Activated CD8-positive, alpha-beta T cell treated with anti-CD3 and anti-CD28 coated beads for 36 hours (primary cell): Measurements from ENCODE around the gene HS6ST2. TPM values are rescaled to one million over a fixed set of nuclear protein-coding genes. Genes with fewer than 3 reads are reported as not detected.

Source experiments
- ATAC-seq: fragments of 200-7000 bp; cut with Tn5 transposase; one replicate; pipeline ENCODE4 v1.10.0; 2021; ENCODE audit warnings: mild to moderate bottlenecking, moderate library complexity
- CTCF ChIA-PET: fragments of 350-600 bp; sonication (Branson Sonifier 250); formaldehyde crosslinking; loops from one replicate; lab custom pipeline; 2021; ENCODE audit warnings: antibody characterized with exemption; lab: Charles Lee
- POLR2A ChIA-PET: fragments of 350-600 bp; sonication (Branson Sonifier 250); formaldehyde crosslinking; loops from one replicate; lab custom pipeline; 2021; ENCODE audit warnings: antibody characterized with exemption; lab: Charles Lee
- DNase-seq: peaks from one replicate; pipeline ENCODE4 v3.0.0-alpha.2; 2020
- H3K27ac Mint-ChIP-seq: one replicate; pipeline ENCODE4 v1.8.0; 2021; ENCODE audit warnings: mild to moderate bottlenecking, mixed read lengths
- H3K27me3 Mint-ChIP-seq: one replicate; pipeline ENCODE4 v1.8.0; 2021; ENCODE audit warnings: mixed read lengths
- H3K36me3 Mint-ChIP-seq: one replicate; pipeline ENCODE4 v1.8.0; 2021; ENCODE audit warnings: low read depth, mixed read lengths
- H3K4me1 Mint-ChIP-seq: one replicate; pipeline ENCODE4 v1.8.0; 2021; ENCODE audit warnings: low read depth, mixed read lengths
- H3K4me3 Mint-ChIP-seq: one replicate; pipeline ENCODE4 v1.8.0; 2021; ENCODE audit warnings: mild to moderate bottlenecking, moderate library complexity, mixed read lengths
- H3K9me3 Mint-ChIP-seq: one replicate; pipeline ENCODE4 v1.8.0; 2021; ENCODE audit warnings: mixed read lengths
- intact Hi-C: fragments of 100-400 bp; cut with micrococcal nuclease; formaldehyde crosslinking; loops from one replicate; pipeline ENCODE4 v1.10.0; 2022
- total RNA-seq, 2 experiments: library from RNA; stranded (reverse); gene quantifications; one replicate each; pipeline ENCODE4 v1.2.3, GENCODE V29; 2021
- TF ChIP-seq, protein P1 (sequence below): fragments of 200-600 bp; IDR thresholded peaks from one replicate; pipeline ENCODE4 v1.8.0; 2022; ENCODE audit warnings: antibody characterized with exemption, mild to moderate bottlenecking

HS6ST2 gene
- total RNA-seq, 2 experiments from 2014 or later: 0.14 to 0.47 TPM

DNA sequence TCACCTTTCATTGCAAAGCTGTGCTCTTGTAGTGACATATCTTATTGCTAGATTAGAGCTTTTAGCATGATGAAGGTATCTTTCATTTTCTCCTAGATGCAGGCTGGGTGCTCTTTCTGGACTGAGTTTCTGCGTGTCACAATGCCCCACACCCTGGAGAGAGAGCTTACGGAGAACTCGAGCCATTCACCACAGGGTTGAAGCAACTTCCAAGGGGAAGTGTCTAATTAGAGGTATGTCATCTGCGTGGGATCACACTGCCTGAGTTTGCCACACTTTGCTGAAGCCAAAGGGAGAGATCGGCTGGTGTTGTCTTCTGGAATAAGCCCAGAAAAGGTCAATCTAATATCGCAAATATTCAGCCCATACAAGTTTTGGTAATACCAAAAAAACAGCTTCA is 290.3 kb downstream of the HS6ST2 start:
- Mint-ChIP-seq H3K27me3 (peaks cover 5% of the 10 kb centered on the region), H3K36me3 (no peaks in the 10 kb centered on the region), H3K27ac (no peak overlapping the region), H3K9me3 (no peaks in the 10 kb centered on the region), H3K4me3 (no peak overlapping the region), H3K4me1 (no peaks in the 10 kb centered on the region)
- ChIA-PET CTCF (no interaction called here), POLR2A (no interaction called here)
- ATAC-seq (no peak), DNase-seq (no peak)
- TF ChIP-seq, protein P1, sequence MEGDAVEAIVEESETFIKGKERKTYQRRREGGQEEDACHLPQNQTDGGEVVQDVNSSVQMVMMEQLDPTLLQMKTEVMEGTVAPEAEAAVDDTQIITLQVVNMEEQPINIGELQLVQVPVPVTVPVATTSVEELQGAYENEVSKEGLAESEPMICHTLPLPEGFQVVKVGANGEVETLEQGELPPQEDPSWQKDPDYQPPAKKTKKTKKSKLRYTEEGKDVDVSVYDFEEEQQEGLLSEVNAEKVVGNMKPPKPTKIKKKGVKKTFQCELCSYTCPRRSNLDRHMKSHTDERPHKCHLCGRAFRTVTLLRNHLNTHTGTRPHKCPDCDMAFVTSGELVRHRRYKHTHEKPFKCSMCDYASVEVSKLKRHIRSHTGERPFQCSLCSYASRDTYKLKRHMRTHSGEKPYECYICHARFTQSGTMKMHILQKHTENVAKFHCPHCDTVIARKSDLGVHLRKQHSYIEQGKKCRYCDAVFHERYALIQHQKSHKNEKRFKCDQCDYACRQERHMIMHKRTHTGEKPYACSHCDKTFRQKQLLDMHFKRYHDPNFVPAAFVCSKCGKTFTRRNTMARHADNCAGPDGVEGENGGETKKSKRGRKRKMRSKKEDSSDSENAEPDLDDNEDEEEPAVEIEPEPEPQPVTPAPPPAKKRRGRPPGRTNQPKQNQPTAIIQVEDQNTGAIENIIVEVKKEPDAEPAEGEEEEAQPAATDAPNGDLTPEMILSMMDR: no peak
- intact Hi-C loops: no loop called here

- no peaks in the 10 kb centered on the region for H3K36me3 Mint-ChIP-seq
- no peaks in the 10 kb centered on the region for H3K4me1 Mint-ChIP-seq
- H3K9me3 Mint-ChIP-seq: no peaks in the 10 kb centered on the region
- peaks cover 4% of the 10 kb centered on the region for H3K27me3 Mint-ChIP-seq
- ChIA-PET POLR2A (no interaction called here), CTCF (interaction anchor here (0.7 kb wide), 1 partner anchor 11 kb away, joined by 3 read pairs; no protein-coding TSS in a partner anchor)
- no peak for DNase-seq
- TF ChIP-seq, protein P1: no peak
- intact Hi-C loops: no loop called here
- no peak overlapping the region for H3K4me3 Mint-ChIP-seq
- H3K27ac Mint-ChIP-seq: no peak overlapping the region
- ATAC-seq: no peak
Measured at GRCh38 chrX:132665676-132666075, 292.8 kb downstream of the HS6ST2 start.

DNA sequence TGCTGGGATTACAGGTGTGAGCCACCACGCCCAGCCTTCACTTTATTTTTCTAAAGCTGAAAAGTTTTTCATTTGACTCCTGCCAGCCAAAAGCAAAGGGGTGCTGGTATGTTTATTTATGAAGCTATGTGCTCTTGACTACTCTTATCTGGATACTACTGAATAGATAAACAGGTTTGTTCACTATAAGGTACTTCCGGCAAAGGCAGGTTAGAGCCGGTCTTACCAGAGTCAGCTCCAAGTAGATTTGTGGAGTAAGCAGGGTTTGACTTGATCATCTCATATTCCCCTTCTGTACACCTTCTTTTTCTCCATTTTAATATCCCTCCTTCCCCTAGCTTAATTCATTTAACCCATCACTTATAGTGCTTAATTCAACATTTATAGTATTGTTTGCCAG is 294.2 kb downstream of the HS6ST2 start:
- TF ChIP-seq, protein P1: no peak
- Mint-ChIP-seq H3K27me3 (peaks cover 2% of the 10 kb centered on the region), H3K9me3 (no peaks in the 10 kb centered on the region), H3K36me3 (no peaks in the 10 kb centered on the region), H3K4me1 (no peaks in the 10 kb centered on the region), H3K27ac (no peak overlapping the region), H3K4me3 (no peak overlapping the region)
- ATAC-seq (no peak), DNase-seq (no peak)
- CTCF ChIA-PET: no interaction called here
- intact Hi-C loops: no loop called here
- POLR2A ChIA-PET: no interaction called here

- POLR2A ChIA-PET: no interaction called here
- H3K4me3 Mint-ChIP-seq: no peak overlapping the region
- peaks cover 2% of the 10 kb centered on the region for H3K27me3 Mint-ChIP-seq
Measured at GRCh38 chrX:132662844-132663243, 295.6 kb downstream of the HS6ST2 start.

GRCh38 chrX:132657876-132658275 is 300.6 kb downstream of the HS6ST2 start:
- no peaks in the 10 kb centered on the region for H3K36me3 Mint-ChIP-seq
- ATAC-seq (no peak), DNase-seq (no peak)
- H3K27ac Mint-ChIP-seq: no peak overlapping the region
- TF ChIP-seq, protein P1: no peak
- intact Hi-C loops: no loop called here
- no peaks in the 10 kb centered on the region for H3K4me1 Mint-ChIP-seq
- no peaks in the 10 kb centered on the region for H3K9me3 Mint-ChIP-seq
- H3K4me3 Mint-ChIP-seq: no peak overlapping the region
- H3K27me3 Mint-ChIP-seq: peaks cover 3% of the 10 kb centered on the region
- ChIA-PET POLR2A (no interaction called here), CTCF (no interaction called here)

More at GRCh38 chrX:132662844-132663243, 295.6 kb downstream of the HS6ST2 start:
- no peaks in the 10 kb centered on the region for H3K36me3 Mint-ChIP-seq
- no peaks in the 10 kb centered on the region for H3K9me3 Mint-ChIP-seq
- TF ChIP-seq, protein P1: no peak
- ATAC-seq: no peak
- H3K27ac Mint-ChIP-seq: no peak overlapping the region
- no peaks in the 10 kb centered on the region for H3K4me1 Mint-ChIP-seq
- CTCF ChIA-PET: no interaction called here
- intact Hi-C loops: no loop called here
- DNase-seq: no peak
